Nephron (organoid): Measurements from ENCODE around the gene LYRM7.

Experiments used
- H3K27ac Mint-ChIP-seq, 3 experiments: 2 replicates each; pipeline ENCODE4 v1.8.0; 2020; ENCODE audit warnings: mixed read lengths in 3 of 3, mild to moderate bottlenecking in 2 of 3, moderate library complexity in 1 of 3
- H3K27me3 Mint-ChIP-seq: 2 replicates; pipeline ENCODE4 v1.8.0; 2021; ENCODE audit warnings: low read depth, mild to moderate bottlenecking, moderate library complexity, mixed read lengths
- H3K36me3 Mint-ChIP-seq: 2 replicates; pipeline ENCODE4 v1.8.0; 2020; ENCODE audit warnings: low read depth, mixed read lengths
- H3K4me1 Mint-ChIP-seq: 2 replicates; pipeline ENCODE4 v1.8.0; 2020; ENCODE audit warnings: mixed read lengths
- H3K4me3 Mint-ChIP-seq, 3 experiments: 2 replicates each; pipeline ENCODE4 v1.8.0; 2020; ENCODE audit warnings: mild to moderate bottlenecking in 3 of 3, mixed read lengths in 3 of 3, moderate library complexity in 2 of 3
- H3K9me3 Mint-ChIP-seq: 2 replicates; pipeline ENCODE4 v1.8.0; 2020; ENCODE audit warnings: mixed read lengths
- CTCF ChIP-seq, 3 experiments: fragments of 200-600 bp; sonication (generic); IDR thresholded peaks; one replicate each; pipeline ENCODE4 v1.5.0; 2021; ENCODE audit warnings: antibody characterized with exemption in 3 of 3; ENCODE audit not compliant: unreplicated experiment in 3 of 3

LYRM7 gene

GRCh38 chr5:131169810-131170539, 769 bp upstream of the LYRM7 start:
- Mint-ChIP-seq H3K27ac (peak overlapping the region; percentile 64 to 93 (median 79)), H3K4me1 (peaks cover 35% of the 10 kb centered on the region), H3K27me3 (no peaks in the 10 kb centered on the region), H3K9me3 (no peaks in the 10 kb centered on the region), H3K36me3 (no peaks in the 10 kb centered on the region), H3K4me3 (peak overlapping the region; percentile 92 to 98 (median 93))
- no peak for TF ChIP-seq CTCF (IDR thresholded peaks at IDR 0.05; ENCODE audit: unreplicated experiment in 3 of 3)

GRCh38 chr5:131171276-131171810, 599 bp downstream of the LYRM7 start:
- Mint-ChIP-seq H3K4me3 (peak overlapping the region; percentile 92 to 98 (median 93)), H3K27me3 (no peaks in the 10 kb centered on the region), H3K4me1 (peaks cover 25% of the 10 kb centered on the region), H3K36me3 (peaks cover 3% of the 10 kb centered on the region), H3K9me3 (no peaks in the 10 kb centered on the region), H3K27ac (peak overlapping the region; percentile 64 to 93 (median 79))
- no peak for TF ChIP-seq CTCF (IDR thresholded peaks at IDR 0.05; ENCODE audit: unreplicated experiment in 3 of 3)

GRCh38 chr5:131180407-131180806, 9.7 kb downstream of the LYRM7 start:
- peaks cover 11% of the 10 kb centered on the region for H3K36me3 Mint-ChIP-seq
- H3K9me3 Mint-ChIP-seq, result no peaks in the 10 kb centered on the region
- no peak overlapping the region for H3K27ac Mint-ChIP-seq
- no peaks in the 10 kb centered on the region for H3K27me3 Mint-ChIP-seq
- no peak for TF ChIP-seq CTCF (IDR thresholded peaks at IDR 0.05; ENCODE audit: unreplicated experiment in 3 of 3)
- H3K4me1 Mint-ChIP-seq, result no peaks in the 10 kb centered on the region
- no peak overlapping the region for H3K4me3 Mint-ChIP-seq

GRCh38 chr5:131182839-131183238, 12.1 kb downstream of the LYRM7 start:
- Mint-ChIP-seq H3K4me1 (no peaks in the 10 kb centered on the region), H3K36me3 (peaks cover 8% of the 10 kb centered on the region), H3K9me3 (no peaks in the 10 kb centered on the region), H3K27me3 (no peaks in the 10 kb centered on the region), H3K27ac (no peak overlapping the region), H3K4me3 (no peak overlapping the region)
- no peak for TF ChIP-seq CTCF (IDR thresholded peaks at IDR 0.05; ENCODE audit: unreplicated experiment in 3 of 3)

- Mint-ChIP-seq H3K9me3 (no peaks in the 10 kb centered on the region), H3K36me3 (peaks cover 17% of the 10 kb centered on the region), H3K4me3 (no peak overlapping the region), H3K27ac (no peak overlapping the region), H3K27me3 (no peaks in the 10 kb centered on the region), H3K4me1 (no peaks in the 10 kb centered on the region)
- TF ChIP-seq CTCF (IDR thresholded peaks at IDR 0.05; ENCODE audit: unreplicated experiment in 3 of 3), result no peak
Observed at GRCh38 chr5:131185523-131186104, 14.9 kb downstream of the LYRM7 start.
